Retinal pigment epithelial cell (primary cell): ENCODE data around the gene CLPTM1.

Experiments
- DNase-seq: peaks from one replicate; pipeline ENCODE4 v3.0.0-alpha.2; 2010; ENCODE audit warnings: low read depth
- H3K4me3 ChIP-seq: 2 replicates; pipeline ENCODE4 v1.5.1; 2011; ENCODE audit warnings: mild to moderate bottlenecking, low read length, control low read depth, moderate library complexity
- CTCF ChIP-seq: conservative IDR thresholded peaks from 2 replicates; pipeline ENCODE4 v1.5.1; 2011; ENCODE audit warnings: low read depth, low read length, control low read depth, inconsistent platforms

The CLPTM1 gene

GRCh38 chr19:44930088-44930487, 25.1 kb upstream of the CLPTM1 start:
- no peak for DNase-seq
- TF ChIP-seq CTCF, result no peak
- no peak overlapping the region for H3K4me3 ChIP-seq

- DNase-seq, result no peak
- no peak overlapping the region for H3K4me3 ChIP-seq
- TF ChIP-seq CTCF, result no peak
Observed at GRCh38 chr19:44931541-44931940, 23.6 kb upstream of the CLPTM1 start.

GRCh38 chr19:44939668-44940067, 15.5 kb upstream of the CLPTM1 start:
- no peak for DNase-seq
- no peak overlapping the region for H3K4me3 ChIP-seq
- no peak for TF ChIP-seq CTCF

GRCh38 chr19:44942067-44942571, 13.1 kb upstream of the CLPTM1 start, which contains the start of gene APOC4:
TSS of gene APOC4 (plus strand) at chr19:44942237. CDS start at chr19:44942278, 41 bp downstream.
- no peak for DNase-seq
- TF ChIP-seq CTCF, result no peak
- no peak within 1 kb of the TSS for H3K4me3 ChIP-seq

- H3K4me3 ChIP-seq, result no peak overlapping the region
- no peak for DNase-seq
- TF ChIP-seq CTCF, result no peak
Observed at GRCh38 chr19:44943801-44944249, 11.4 kb upstream of the CLPTM1 start.

- H3K4me3 ChIP-seq, result no peak overlapping the region
- no peak for DNase-seq
- no peak for TF ChIP-seq CTCF
Observed at GRCh38 chr19:44947041-44947581, 8.1 kb upstream of the CLPTM1 start.

- H3K4me3 ChIP-seq, result no peak overlapping the region
- DNase-seq, result no peak
- no peak for TF ChIP-seq CTCF
Observed at GRCh38 chr19:44948237-44948636, 6.9 kb upstream of the CLPTM1 start.
